HG02938 (cell line): Measurements from ENCODE around the gene RIOK3.
"Not testable (repeated sequence)": the region's sequence is repeated elsewhere in the genome, so short reads cannot be mapped to it uniquely, and the experiment has no call there.

Experiments
- ATAC-seq: cut with Tn5 transposase; IDR thresholded peaks from one replicate; pipeline ENCODE4 v1.9.1; 2021; ENCODE audit warnings: mild to moderate bottlenecking, moderate library complexity; ENCODE audit not compliant: unreplicated experiment

The RIOK3 gene

GRCh38 chr18:23452728-23453679 lies at the start of gene RIOK3:
Gene RIOK3, plus strand, starts transcription at chr18:23453287. Its CDS starts 153 bp downstream, at chr18:23453440.
- ATAC-seq = peak; percentile 93

GRCh38 chr18:23403310-23403709 lies 49.8 kb upstream of the RIOK3 start:
- no peak for ATAC-seq

- ATAC-seq = no peak
Measured at GRCh38 chr18:23405636-23406035, 47.5 kb upstream of the RIOK3 start.

- ATAC-seq = no peak
Measured at GRCh38 chr18:23406271-23406787, 46.8 kb upstream of the RIOK3 start.

- ATAC-seq = no peak
Measured at GRCh38 chr18:23412351-23412964, 40.6 kb upstream of the RIOK3 start.

GRCh38 chr18:23415515-23415914 lies 37.6 kb upstream of the RIOK3 start:
- ATAC-seq = no peak

- ATAC-seq = no peak
Measured at GRCh38 chr18:23416298-23416697, 36.8 kb upstream of the RIOK3 start.

- ATAC-seq = no peak
Measured at GRCh38 chr18:23421277-23421676, 31.8 kb upstream of the RIOK3 start.

- ATAC-seq = peak; percentile 92
Measured at GRCh38 chr18:23422751-23423418, 30.2 kb upstream of the RIOK3 start.

- ATAC-seq = no peak
Measured at GRCh38 chr18:23424616-23425015, 28.5 kb upstream of the RIOK3 start.

- no peak for ATAC-seq
Measured at GRCh38 chr18:23428821-23429220, 24.3 kb upstream of the RIOK3 start.

GRCh38 chr18:23429538-23429937 lies 23.5 kb upstream of the RIOK3 start:
- not testable (repeated sequence) for ATAC-seq

GRCh38 chr18:23433360-23433759 lies 19.7 kb upstream of the RIOK3 start:
- no peak for ATAC-seq

- ATAC-seq = peak; percentile 92
Measured at GRCh38 chr18:23437357-23438045, 15.6 kb upstream of the RIOK3 start.

GRCh38 chr18:23438046-23438377 lies 15.1 kb upstream of the RIOK3 start:
- ATAC-seq = no peak

- ATAC-seq = no peak
Measured at GRCh38 chr18:23438608-23439366, 14.3 kb upstream of the RIOK3 start.

GRCh38 chr18:23440131-23440530 lies 13.0 kb upstream of the RIOK3 start:
- no peak for ATAC-seq

GRCh38 chr18:23442958-23443357 lies 10.1 kb upstream of the RIOK3 start:
- no peak for ATAC-seq

GRCh38 chr18:23448291-23448690 lies 4.8 kb upstream of the RIOK3 start:
- no peak for ATAC-seq

GRCh38 chr18:23450022-23450421 lies 3.1 kb upstream of the RIOK3 start:
- ATAC-seq = no peak
